Stimulated activated effector memory CD8-positive, alpha-beta T cell treated with anti-CD3 and anti-CD28 coated beads, Interleukin-12 subunit alpha, Interleukin-12 subunit beta, amount 100 ng/mL, for 72 hours (primary cell): ENCODE measurements around the gene TYRP1.

Experiments
- ATAC-seq: fragments of 150-1000 bp; cut with Tn5 transposase; 2 replicates; pipeline ENCODE4 v1.10.0; 2021
- DNase-seq, 2 donors: peaks; one replicate each; pipeline ENCODE4 v3.0.0; 2021 to 2022; ENCODE audit warnings: low spot score in 2 of 2
- H3K27ac Mint-ChIP-seq: one replicate; pipeline ENCODE4 v1.8.0; 2022; ENCODE audit warnings: mild to moderate bottlenecking, mixed read lengths
- H3K36me3 Mint-ChIP-seq: one replicate; pipeline ENCODE4 v1.8.0; 2022; ENCODE audit warnings: mild to moderate bottlenecking, mixed read lengths
- H3K4me1 Mint-ChIP-seq: one replicate; pipeline ENCODE4 v1.8.0; 2022; ENCODE audit warnings: mixed read lengths
- H3K4me3 Mint-ChIP-seq: one replicate; pipeline ENCODE4 v1.8.0; 2022; ENCODE audit warnings: mild to moderate bottlenecking, mixed read lengths
- H3K9me3 Mint-ChIP-seq: one replicate; pipeline ENCODE4 v1.8.0; 2022; ENCODE audit warnings: mixed read lengths

The TYRP1 gene

DNA sequence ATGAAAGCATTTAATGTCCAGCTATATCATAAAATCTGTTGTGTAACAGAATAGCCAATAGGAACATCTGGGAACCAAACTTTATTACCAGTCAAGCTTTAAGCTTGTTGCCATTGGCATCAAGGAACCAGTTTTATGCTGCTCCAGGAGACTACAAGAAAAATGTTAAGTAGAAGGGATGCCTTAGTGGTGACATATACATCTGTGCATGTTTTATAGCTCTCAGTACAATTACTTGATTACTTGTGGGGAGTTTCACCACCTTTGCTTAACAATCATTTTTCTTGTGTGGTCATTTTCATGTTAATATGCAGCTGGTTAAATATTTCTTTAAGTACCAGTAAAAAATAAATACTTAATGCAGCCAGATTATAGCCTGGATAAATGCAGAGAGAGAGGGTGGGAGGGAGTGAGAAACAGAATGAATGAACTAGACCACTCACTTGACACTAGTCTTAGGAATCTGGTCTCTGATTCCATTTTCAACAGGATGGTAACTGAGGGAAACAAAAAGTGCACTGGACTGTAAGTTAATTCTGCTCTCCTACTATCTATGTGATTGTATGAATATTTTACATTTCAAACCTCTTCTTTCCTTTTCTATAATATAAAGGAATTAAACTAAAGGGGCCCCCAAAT lies 45.9 kb downstream of the TYRP1 start:
- ATAC-seq (no peak), DNase-seq (no peak)
- Mint-ChIP-seq H3K36me3 (no peaks in the 10 kb centered on the region), H3K4me1 (no peaks in the 10 kb centered on the region), H3K9me3 (peaks cover 21% of the 10 kb centered on the region), H3K27ac (no peak overlapping the region), H3K4me3 (no peak overlapping the region)

DNA sequence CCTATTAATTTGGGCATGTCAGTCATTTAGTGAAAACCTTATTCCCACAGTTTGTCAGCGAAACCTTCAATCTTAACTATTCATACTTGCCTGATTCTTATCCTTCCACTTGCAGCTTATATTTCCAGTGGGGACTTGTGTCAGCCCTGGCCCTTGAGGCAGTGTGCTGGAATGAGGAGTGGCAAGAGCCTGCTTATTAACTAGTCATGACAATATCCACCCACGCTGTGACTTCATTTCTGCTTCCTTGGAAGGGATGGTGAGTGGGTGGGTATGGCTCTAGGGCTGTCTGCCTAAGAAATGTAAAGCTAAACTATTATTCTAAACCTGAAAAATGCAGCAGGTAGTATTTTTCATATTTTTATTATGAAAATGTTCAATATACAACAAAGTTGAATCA lies 47.7 kb downstream of the TYRP1 start:
- ATAC-seq, result no peak
- no peak for DNase-seq
- no peaks in the 10 kb centered on the region for H3K36me3 Mint-ChIP-seq
- H3K4me3 Mint-ChIP-seq, result no peak overlapping the region
- no peak overlapping the region for H3K27ac Mint-ChIP-seq
- no peaks in the 10 kb centered on the region for H3K4me1 Mint-ChIP-seq
- peaks cover 25% of the 10 kb centered on the region for H3K9me3 Mint-ChIP-seq

DNA sequence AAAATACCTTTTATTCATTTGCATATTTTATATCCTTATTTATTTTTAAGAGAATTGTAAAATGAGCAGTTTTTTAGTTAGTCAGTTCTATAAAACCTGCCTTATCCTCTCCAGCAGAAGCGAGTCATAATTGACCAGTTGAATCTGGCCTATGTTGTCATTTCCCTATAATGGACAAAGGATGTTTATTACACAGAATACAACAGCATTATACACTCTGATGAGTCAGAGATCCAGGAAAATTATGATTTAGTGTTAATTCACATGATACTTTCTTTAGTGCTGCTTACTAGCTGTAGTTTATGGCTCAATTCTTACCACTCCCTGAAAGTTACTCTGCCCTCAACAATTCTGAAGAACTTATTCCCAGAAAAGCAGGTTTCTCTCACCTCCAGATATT lies 54.8 kb downstream of the TYRP1 start:
- no peaks in the 10 kb centered on the region for H3K4me1 Mint-ChIP-seq
- H3K9me3 Mint-ChIP-seq, result peaks cover 23% of the 10 kb centered on the region
- H3K27ac Mint-ChIP-seq, result no peak overlapping the region
- no peaks in the 10 kb centered on the region for H3K36me3 Mint-ChIP-seq
- H3K4me3 Mint-ChIP-seq, result no peak overlapping the region
- no peak for ATAC-seq
- no peak for DNase-seq

DNA sequence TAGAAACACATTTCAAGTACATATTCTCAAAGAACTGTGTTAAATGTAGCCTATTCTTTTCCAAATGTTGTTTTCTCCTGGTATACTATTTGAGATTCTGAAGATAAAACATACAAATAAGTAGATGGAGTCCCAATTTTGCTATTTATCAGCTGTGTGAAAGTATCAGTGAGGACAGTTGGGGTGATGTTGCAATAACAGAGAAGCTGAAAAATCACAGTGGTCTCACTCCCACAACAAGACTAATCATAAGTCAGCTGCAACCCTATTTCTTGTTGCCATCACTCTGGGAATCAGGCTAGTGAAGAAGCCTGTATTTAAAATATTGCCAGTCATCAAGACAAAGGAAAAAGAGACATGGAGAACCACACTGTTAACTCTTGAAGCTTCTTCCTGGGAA lies 55.8 kb downstream of the TYRP1 start:
- H3K36me3 Mint-ChIP-seq, result no peaks in the 10 kb centered on the region
- no peak overlapping the region for H3K4me3 Mint-ChIP-seq
- H3K27ac Mint-ChIP-seq, result no peak overlapping the region
- DNase-seq (no peak), ATAC-seq (no peak)
- peaks cover 20% of the 10 kb centered on the region for H3K9me3 Mint-ChIP-seq
- H3K4me1 Mint-ChIP-seq, result no peaks in the 10 kb centered on the region

DNA sequence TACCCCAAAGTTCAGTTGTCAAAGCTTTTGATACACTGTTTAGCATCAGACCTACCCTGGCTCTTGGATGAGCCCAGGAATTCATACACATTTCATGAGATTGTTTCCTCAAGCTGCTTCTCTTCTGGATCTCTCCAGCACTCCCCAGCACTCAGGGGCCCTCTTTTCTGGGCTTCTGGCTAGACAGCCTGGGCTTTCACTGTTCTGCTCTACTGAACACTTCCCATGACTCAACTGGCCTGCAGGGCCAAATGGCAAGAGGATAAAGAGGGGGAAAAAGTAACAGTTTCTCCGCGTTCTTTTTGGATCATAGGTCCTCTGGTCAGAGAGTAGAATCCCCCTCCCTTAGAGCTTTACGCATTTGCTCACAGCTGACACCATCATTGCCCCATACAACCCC lies 60.7 kb downstream of the TYRP1 start:
- no peaks in the 10 kb centered on the region for H3K36me3 Mint-ChIP-seq
- ATAC-seq, result no peak
- no peaks in the 10 kb centered on the region for H3K4me1 Mint-ChIP-seq
- DNase-seq, result no peak
- H3K4me3 Mint-ChIP-seq, result no peak overlapping the region
- peaks cover 3% of the 10 kb centered on the region for H3K9me3 Mint-ChIP-seq
- H3K27ac Mint-ChIP-seq, result no peak overlapping the region

DNA sequence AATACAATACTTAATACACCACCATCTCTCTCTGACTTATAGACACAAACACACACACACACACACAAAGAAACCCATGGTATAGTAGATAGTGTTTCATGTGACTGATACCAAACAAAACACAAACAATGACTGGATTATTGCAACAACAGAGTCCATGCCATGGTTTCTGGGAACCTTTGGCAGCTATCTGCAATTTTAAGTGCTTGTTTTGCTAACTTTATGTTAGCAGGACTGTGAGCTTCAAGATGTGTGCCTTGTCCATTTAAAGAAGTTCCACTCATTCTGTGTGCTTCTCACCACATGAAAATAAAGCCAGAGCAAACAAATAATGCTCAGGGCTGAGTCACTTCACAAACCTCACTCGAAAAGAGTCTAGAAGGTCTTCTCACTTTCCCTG lies 66.6 kb downstream of the TYRP1 start:
- Mint-ChIP-seq H3K9me3 (peaks cover 19% of the 10 kb centered on the region), H3K36me3 (no peaks in the 10 kb centered on the region), H3K4me1 (no peaks in the 10 kb centered on the region), H3K27ac (no peak overlapping the region), H3K4me3 (no peak overlapping the region)
- ATAC-seq (no peak), DNase-seq (no peak)
